Progenitor cell of endocrine pancreas (in vitro differentiated cells): ENCODE data around the gene NFIX. TPM values are rescaled to one million over a fixed set of nuclear protein-coding genes. Genes with fewer than 3 reads are reported as not detected.
A peak's percentile ranks its signal among the peaks of the same experiment; 100 is the strongest.

Source experiments
- DNase-seq: peaks from one replicate; pipeline ENCODE4 v3.0.0; 2021; ENCODE audit warnings: low spot score; ENCODE audit not compliant: unreplicated experiment
- H3K27ac Mint-ChIP-seq: 2 replicates; pipeline ENCODE4 v1.8.0; 2021; ENCODE audit warnings: mild to moderate bottlenecking, moderate library complexity, mixed read lengths
- H3K27me3 Mint-ChIP-seq: 2 replicates; pipeline ENCODE4 v1.8.0; 2021; ENCODE audit warnings: mixed read lengths
- H3K36me3 Mint-ChIP-seq: 2 replicates; pipeline ENCODE4 v1.8.0; 2022; ENCODE audit warnings: mixed read lengths; ENCODE audit not compliant: insufficient read depth
- H3K4me1 Mint-ChIP-seq: 2 replicates; pipeline ENCODE4 v1.8.0; 2021; ENCODE audit warnings: low read depth, mixed read lengths
- H3K4me3 Mint-ChIP-seq: 2 replicates; pipeline ENCODE4 v1.8.0; 2021; ENCODE audit warnings: low read depth, mild to moderate bottlenecking, moderate library complexity, mixed read lengths
- H3K9me3 Mint-ChIP-seq: 2 replicates; pipeline ENCODE4 v1.8.0; 2021; ENCODE audit warnings: low read depth, mixed read lengths
- total RNA-seq: library from RNA; stranded (reverse); gene quantifications from 2 replicates; pipeline ENCODE4 v1.2.1, GENCODE V29; 2021
- TF ChIP-seq, protein P1 (sequence below): fragments of 200-600 bp; sonication (generic); IDR thresholded peaks from one replicate; pipeline ENCODE4 v1.5.0; 2021; ENCODE audit warnings: antibody characterized with exemption, mild to moderate bottlenecking; ENCODE audit not compliant: unreplicated experiment

Gene NFIX
- total RNA-seq, 1 donor from 2014 or later = 0.46 TPM

GRCh38 chr19:13098277-13099072 is 103.2 kb downstream of the NFIX start:
- Mint-ChIP-seq H3K4me3 (no peak overlapping the region), H3K27me3 (peaks cover 60% of the 10 kb centered on the region), H3K36me3 (no peaks in the 10 kb centered on the region), H3K9me3 (no peaks in the 10 kb centered on the region), H3K4me1 (peaks cover 3% of the 10 kb centered on the region), H3K27ac (no peak overlapping the region)
- TF ChIP-seq, protein P1, sequence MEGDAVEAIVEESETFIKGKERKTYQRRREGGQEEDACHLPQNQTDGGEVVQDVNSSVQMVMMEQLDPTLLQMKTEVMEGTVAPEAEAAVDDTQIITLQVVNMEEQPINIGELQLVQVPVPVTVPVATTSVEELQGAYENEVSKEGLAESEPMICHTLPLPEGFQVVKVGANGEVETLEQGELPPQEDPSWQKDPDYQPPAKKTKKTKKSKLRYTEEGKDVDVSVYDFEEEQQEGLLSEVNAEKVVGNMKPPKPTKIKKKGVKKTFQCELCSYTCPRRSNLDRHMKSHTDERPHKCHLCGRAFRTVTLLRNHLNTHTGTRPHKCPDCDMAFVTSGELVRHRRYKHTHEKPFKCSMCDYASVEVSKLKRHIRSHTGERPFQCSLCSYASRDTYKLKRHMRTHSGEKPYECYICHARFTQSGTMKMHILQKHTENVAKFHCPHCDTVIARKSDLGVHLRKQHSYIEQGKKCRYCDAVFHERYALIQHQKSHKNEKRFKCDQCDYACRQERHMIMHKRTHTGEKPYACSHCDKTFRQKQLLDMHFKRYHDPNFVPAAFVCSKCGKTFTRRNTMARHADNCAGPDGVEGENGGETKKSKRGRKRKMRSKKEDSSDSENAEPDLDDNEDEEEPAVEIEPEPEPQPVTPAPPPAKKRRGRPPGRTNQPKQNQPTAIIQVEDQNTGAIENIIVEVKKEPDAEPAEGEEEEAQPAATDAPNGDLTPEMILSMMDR = no peak
- no peak for DNase-seq

DNA sequence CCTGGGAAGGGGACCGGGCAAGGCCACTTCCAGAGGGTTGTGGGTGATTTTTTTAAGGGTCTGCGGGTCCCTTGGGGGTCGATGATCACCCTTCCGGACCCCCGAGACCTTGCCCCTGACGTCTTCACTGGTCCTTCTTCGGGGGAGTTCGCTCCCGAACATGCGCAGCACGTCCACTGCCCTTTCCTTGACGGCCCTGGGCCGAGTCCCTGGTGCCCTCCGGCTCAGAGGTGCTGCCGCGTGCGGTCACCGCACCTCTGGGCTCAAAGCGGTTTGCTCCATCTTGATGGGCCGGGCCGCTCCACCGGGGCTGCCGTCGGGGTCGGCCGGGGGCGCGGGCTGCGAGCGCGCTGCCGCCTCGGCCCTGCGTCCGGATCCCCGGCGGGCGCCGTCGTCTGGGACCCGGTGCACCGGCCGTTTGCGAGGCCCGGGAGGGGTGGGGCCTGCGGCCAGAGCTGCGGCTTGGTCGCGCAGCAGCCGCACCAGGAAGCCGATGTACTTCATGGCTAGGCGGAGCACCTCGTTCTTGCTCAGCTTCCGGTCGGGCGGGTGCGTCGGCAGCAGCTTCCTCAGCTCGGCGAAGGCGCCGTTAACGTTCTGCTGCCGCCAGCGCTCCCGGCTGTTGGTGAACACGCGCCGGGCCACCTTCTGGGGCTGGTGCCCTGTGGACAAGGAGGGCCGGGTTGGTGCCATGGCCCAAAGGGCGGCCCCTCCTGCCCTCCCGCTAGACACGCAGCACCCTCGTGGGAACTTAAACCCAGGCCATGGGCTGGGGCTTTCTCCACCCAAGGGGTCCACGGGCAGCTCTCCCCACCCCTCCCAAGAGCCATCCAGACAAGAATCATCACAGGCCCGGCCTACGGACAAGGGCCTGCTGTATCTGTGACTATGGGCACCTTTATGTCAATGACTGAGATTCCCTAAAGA is 104.1 kb downstream of the NFIX start:
- no peak overlapping the region for H3K4me3 Mint-ChIP-seq
- no peaks in the 10 kb centered on the region for H3K9me3 Mint-ChIP-seq
- no peaks in the 10 kb centered on the region for H3K36me3 Mint-ChIP-seq
- H3K27me3 Mint-ChIP-seq = peaks cover 52% of the 10 kb centered on the region
- no peak for DNase-seq
- TF ChIP-seq, protein P1 = no peak
- H3K4me1 Mint-ChIP-seq = peaks cover 3% of the 10 kb centered on the region
- no peak overlapping the region for H3K27ac Mint-ChIP-seq

GRCh38 chr19:13100031-13100588 is 104.8 kb downstream of the NFIX start:
- Mint-ChIP-seq H3K27me3 (peaks cover 46% of the 10 kb centered on the region), H3K27ac (no peak overlapping the region), H3K36me3 (no peaks in the 10 kb centered on the region), H3K4me1 (peaks cover 3% of the 10 kb centered on the region), H3K9me3 (no peaks in the 10 kb centered on the region), H3K4me3 (no peak overlapping the region)
- DNase-seq = no peak
- TF ChIP-seq, protein P1 = no peak

GRCh38 chr19:13100841-13101589 is 105.7 kb downstream of the NFIX start:
- no peak overlapping the region for H3K4me3 Mint-ChIP-seq

More at GRCh38 chr19:13100841-13101589, 105.7 kb downstream of the NFIX start:
- TF ChIP-seq, protein P1 = peak; percentile 28
- Mint-ChIP-seq H3K4me1 (peaks cover 3% of the 10 kb centered on the region), H3K36me3 (no peaks in the 10 kb centered on the region), H3K27ac (no peak overlapping the region), H3K27me3 (peaks cover 41% of the 10 kb centered on the region), H3K9me3 (no peaks in the 10 kb centered on the region)
- no peak for DNase-seq
